ENCODE results near the gene SRSF2. TPM values are rescaled to one million over a fixed set of nuclear protein-coding genes. Genes with fewer than 3 reads are reported as not detected.

Gene SRSF2
- total RNA-seq, 1 donor, result 152 TPM

- H3K4me3 ChIP-seq (ENCODE audit: low read depth, low read length), result no peak overlapping the region
- no peak for TF ChIP-seq CTCF (IDR thresholded peaks at IDR 0.05; ENCODE audit: insufficient read depth, low read depth, low read length)
- DNase-seq (ENCODE audit: low read depth), result peak; percentile 79
Measured at GRCh38 chr17:76697702-76698465, 39.2 kb downstream of the SRSF2 start.

GRCh38 chr17:76696763-76697701 lies 40.1 kb downstream of the SRSF2 start:
- H3K4me3 ChIP-seq (ENCODE audit: low read depth, low read length), result no peak overlapping the region
- TF ChIP-seq CTCF (IDR thresholded peaks at IDR 0.05; ENCODE audit: insufficient read depth, low read depth, low read length), result no peak
- DNase-seq (ENCODE audit: low read depth), result peak; percentile 55

GRCh38 chr17:76695059-76695831 lies 41.9 kb downstream of the SRSF2 start:
- DNase-seq (ENCODE audit: low read depth), result no peak
- no peak for TF ChIP-seq CTCF (IDR thresholded peaks at IDR 0.05; ENCODE audit: insufficient read depth, low read depth, low read length)
- no peak overlapping the region for H3K4me3 ChIP-seq (ENCODE audit: low read depth, low read length)

DNA sequence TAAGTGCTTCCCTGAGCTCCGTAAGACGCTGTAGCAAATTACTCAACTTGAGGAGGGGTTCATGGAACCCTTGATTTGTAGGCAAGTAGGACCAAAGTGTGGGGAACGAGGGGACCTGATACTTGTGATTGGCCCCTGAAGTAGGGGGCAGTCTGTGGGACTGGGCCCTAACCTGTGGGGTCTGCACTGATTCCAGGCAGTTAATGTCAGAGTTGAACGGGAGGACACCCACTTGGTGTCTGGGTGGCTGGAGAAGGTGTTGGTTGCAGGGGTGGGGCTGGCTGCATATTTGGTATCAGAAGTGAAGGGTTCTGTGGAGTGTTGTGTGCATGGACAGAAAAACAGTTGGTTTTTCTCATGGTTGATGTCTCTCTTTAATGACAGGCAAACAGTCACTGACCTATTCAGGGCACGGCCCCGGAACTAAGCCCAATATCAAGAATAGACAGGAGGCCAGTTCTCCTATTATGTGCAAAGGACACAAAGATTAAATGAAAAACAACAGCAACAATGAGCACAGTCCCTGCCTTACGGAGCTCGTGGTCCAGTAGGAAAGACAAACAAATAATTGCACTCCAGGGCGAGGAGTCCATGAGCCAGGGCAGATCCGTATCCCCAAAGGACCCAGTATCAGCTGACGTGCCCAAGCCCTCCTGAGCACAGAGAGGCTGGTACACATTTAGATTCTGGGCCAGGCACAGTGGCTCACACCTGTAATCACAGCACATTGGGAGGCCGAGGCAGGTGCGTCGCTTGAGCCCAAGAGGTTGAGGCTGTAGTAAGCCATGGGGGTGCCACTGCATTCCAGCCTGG lies 45.5 kb downstream of the SRSF2 start:
- DNase-seq (ENCODE audit: low read depth), result no peak
- no peak overlapping the region for H3K4me3 ChIP-seq (ENCODE audit: low read depth, low read length)
- no peak for TF ChIP-seq CTCF (IDR thresholded peaks at IDR 0.05; ENCODE audit: insufficient read depth, low read depth, low read length)

GRCh38 chr17:76690596-76691280 lies 46.4 kb downstream of the SRSF2 start:
- no peak overlapping the region for H3K4me3 ChIP-seq (ENCODE audit: low read depth, low read length)
- no peak for TF ChIP-seq CTCF (IDR thresholded peaks at IDR 0.05; ENCODE audit: insufficient read depth, low read depth, low read length)
- DNase-seq (ENCODE audit: low read depth), result no peak

Data from fibroblast of villous mesenchyme (primary cell).